ENCODE data around the gene TMEM145. TPM values are rescaled to one million over a fixed set of nuclear protein-coding genes. Genes with fewer than 3 reads are reported as not detected.
A peak's percentile ranks its signal among the peaks of the same experiment; 100 is the strongest.
"Not testable (repeated sequence)": the region's sequence is repeated elsewhere in the genome, so short reads cannot be mapped to it uniquely, and the experiment has no call there.

TMEM145 gene
- total RNA-seq, 1 donor from 2014 or later, result 0.20 TPM

- no peak for DNase-seq
Observed at GRCh38 chr19:42315024-42315423, 1.9 kb downstream of the TMEM145 start.

GRCh38 chr19:42316223-42317211 is 3.4 kb downstream of the TMEM145 start:
- DNase-seq, result no peak

GRCh38 chr19:42317535-42317934 is 4.4 kb downstream of the TMEM145 start:
- DNase-seq, result no peak

- no peak for DNase-seq
Observed at GRCh38 chr19:42322305-42322704, 9.2 kb downstream of the TMEM145 start.

GRCh38 chr19:42323473-42323851 is 10.4 kb downstream of the TMEM145 start:
- no peak for DNase-seq

GRCh38 chr19:42323852-42324654 is 10.9 kb downstream of the TMEM145 start:
- DNase-seq, result no peak

GRCh38 chr19:42324655-42325307 is 11.7 kb downstream of the TMEM145 start:
- DNase-seq, result no peak

- DNase-seq, result peak; percentile 99
Observed at GRCh38 chr19:42325308-42325895, 12.3 kb downstream of the TMEM145 start, which contains the start of gene MEGF8. Gene MEGF8 (plus strand): TSS chr19:42325635. CDS start chr19:42326244, 609 bp downstream.

- DNase-seq, result no peak
Observed at GRCh38 chr19:42325896-42326771, 13.0 kb downstream of the TMEM145 start.

- no peak for DNase-seq
Observed at GRCh38 chr19:42326969-42327368, 13.9 kb downstream of the TMEM145 start.

- DNase-seq, result no peak
Observed at GRCh38 chr19:42327381-42327780, 14.3 kb downstream of the TMEM145 start.

- no peak for DNase-seq
Observed at GRCh38 chr19:42328106-42328505, 15.0 kb downstream of the TMEM145 start.

- DNase-seq, result no peak
Observed at GRCh38 chr19:42328854-42329253, 15.7 kb downstream of the TMEM145 start.

- DNase-seq, result peak; percentile 73
Observed at GRCh38 chr19:42330241-42330711, 17.2 kb downstream of the TMEM145 start.

- not testable (repeated sequence) for DNase-seq
Observed at GRCh38 chr19:42331333-42331732, 18.2 kb downstream of the TMEM145 start.

- DNase-seq, result no peak
Observed at GRCh38 chr19:42332059-42332458, 18.9 kb downstream of the TMEM145 start.

GRCh38 chr19:42333018-42333417 is 19.9 kb downstream of the TMEM145 start:
- DNase-seq, result no peak

GRCh38 chr19:42333975-42334696 is 21.0 kb downstream of the TMEM145 start:
- DNase-seq, result no peak

- no peak for DNase-seq
Observed at GRCh38 chr19:42334697-42335373, 21.7 kb downstream of the TMEM145 start.
